Measurements from ENCODE around the gene CTDSP2.

GRCh38 chr12:57849035-57849434 lies 2.5 kb upstream of the CTDSP2 start:
- TF ChIP-seq, protein P1, sequence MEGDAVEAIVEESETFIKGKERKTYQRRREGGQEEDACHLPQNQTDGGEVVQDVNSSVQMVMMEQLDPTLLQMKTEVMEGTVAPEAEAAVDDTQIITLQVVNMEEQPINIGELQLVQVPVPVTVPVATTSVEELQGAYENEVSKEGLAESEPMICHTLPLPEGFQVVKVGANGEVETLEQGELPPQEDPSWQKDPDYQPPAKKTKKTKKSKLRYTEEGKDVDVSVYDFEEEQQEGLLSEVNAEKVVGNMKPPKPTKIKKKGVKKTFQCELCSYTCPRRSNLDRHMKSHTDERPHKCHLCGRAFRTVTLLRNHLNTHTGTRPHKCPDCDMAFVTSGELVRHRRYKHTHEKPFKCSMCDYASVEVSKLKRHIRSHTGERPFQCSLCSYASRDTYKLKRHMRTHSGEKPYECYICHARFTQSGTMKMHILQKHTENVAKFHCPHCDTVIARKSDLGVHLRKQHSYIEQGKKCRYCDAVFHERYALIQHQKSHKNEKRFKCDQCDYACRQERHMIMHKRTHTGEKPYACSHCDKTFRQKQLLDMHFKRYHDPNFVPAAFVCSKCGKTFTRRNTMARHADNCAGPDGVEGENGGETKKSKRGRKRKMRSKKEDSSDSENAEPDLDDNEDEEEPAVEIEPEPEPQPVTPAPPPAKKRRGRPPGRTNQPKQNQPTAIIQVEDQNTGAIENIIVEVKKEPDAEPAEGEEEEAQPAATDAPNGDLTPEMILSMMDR (IDR thresholded peaks at IDR 0.05), result no peak
- no peak for TF ChIP-seq POLR2A (IDR thresholded peaks at IDR 0.05; ENCODE audit: low read length)
- no peak for TF ChIP-seq ESRRA (IDR thresholded peaks at IDR 0.05; ENCODE audit: borderline replicate concordance, low read length)
- TF ChIP-seq EP300 (IDR thresholded peaks at IDR 0.05), result no peak
- TF ChIP-seq MAFK (IDR thresholded peaks at IDR 0.05; ENCODE audit: partially characterized antibody), result no peak
